ENCODE data around the gene LBHD2. TPM values are rescaled to one million over a fixed set of nuclear protein-coding genes. Genes with fewer than 3 reads are reported as not detected.

The LBHD2 gene
- total and polyA plus RNA-seq, 2 of the 13 experiments (the other 11 are each of a cell fraction or from before 2014, with no cell fraction given) = 0.67 to 1.00 TPM

DNA sequence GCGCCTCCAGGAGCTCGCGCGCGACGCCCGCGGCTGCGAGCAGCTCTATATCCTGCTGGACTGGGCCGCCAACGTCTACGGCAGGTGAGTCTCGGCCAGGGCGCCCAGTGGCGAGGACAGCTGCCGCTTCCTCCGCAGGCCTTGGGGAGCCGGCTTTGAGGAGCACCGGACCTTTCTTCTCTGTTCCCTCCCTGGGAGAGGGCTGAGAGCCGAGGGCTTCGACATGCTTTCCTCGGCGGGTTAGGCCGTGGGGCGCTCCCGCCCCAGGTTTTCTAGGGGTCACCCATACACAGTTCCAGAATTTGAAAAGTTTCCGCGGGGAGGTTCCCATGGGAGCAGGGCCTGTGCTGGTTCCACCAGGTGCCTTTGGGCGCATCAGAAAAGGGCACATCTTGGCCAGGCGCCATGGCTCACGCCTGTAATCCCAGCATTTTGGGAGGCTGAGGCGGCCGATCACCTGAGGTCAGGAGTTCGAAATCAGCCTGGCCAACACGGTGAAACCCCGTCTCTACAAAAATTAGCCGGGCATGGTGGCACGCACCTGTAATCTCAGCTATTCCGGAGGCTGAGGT, 18.8 kb downstream of the LBHD2 start (continued):
- TF ChIP-seq DBP (CRISPR knock-in tag; IDR thresholded peaks at IDR 0.05; ENCODE audit: not compliant biosample characterization) (no peak), POLR2G (IDR thresholded peaks at IDR 0.05; ENCODE audit: low read depth, low read length) (0 out of 2 replicates have a peak, but pooled peaks have one; percentile 27), KLF6 (CRISPR knock-in tag; IDR thresholded peaks at IDR 0.05) (no peak), ZNF263 (CRISPR knock-in tag; IDR thresholded peaks at IDR 0.05) (0 out of 2 replicates have a peak, but pooled peaks have one; percentile 28), ZNF496 (CRISPR knock-in tag; IDR thresholded peaks at IDR 0.05; ENCODE audit: insufficient replicate concordance) (no peak), ZBTB43 (CRISPR knock-in tag; conservative IDR thresholded peaks at IDR 0.05) (no peak), ZNF816 (CRISPR knock-in tag; IDR thresholded peaks at IDR 0.05; ENCODE audit: borderline replicate concordance) (no peak), FOXO4 (CRISPR knock-in tag; conservative IDR thresholded peaks at IDR 0.05) (no peak), SALL1 (CRISPR knock-in tag; IDR thresholded peaks at IDR 0.05) (no peak)
